Uterus (tissue), 2 donors: Measurements from ENCODE around the gene SUDS3.

ENCODE experiments used
- POLR2A ChIP-seq, 2 donors: fragments of 450-650 bp; IDR thresholded peaks; one replicate each; pipeline ENCODE4 v1.6.1; 2016; ENCODE audit warnings: antibody characterized with exemption in 2 of 2, mild to moderate bottlenecking in 1 of 2, moderate library complexity in 1 of 2
- TF ChIP-seq, protein P1 (sequence below), 4 experiments: fragments of 200-600 bp in 2 of 4; fragments of 450-650 bp in 2 of 4; sonication (generic) in 2 of 4; IDR thresholded peaks; one replicate each; pipeline ENCODE4 v1.5.1; 2016 to 2019; ENCODE audit warnings: antibody characterized with exemption in 4 of 4, mild to moderate bottlenecking in 2 of 4, moderate library complexity in 1 of 4

GRCh38 chr12:118397708-118398440 lies 21.5 kb downstream of the SUDS3 start:
- TF ChIP-seq, protein P1, sequence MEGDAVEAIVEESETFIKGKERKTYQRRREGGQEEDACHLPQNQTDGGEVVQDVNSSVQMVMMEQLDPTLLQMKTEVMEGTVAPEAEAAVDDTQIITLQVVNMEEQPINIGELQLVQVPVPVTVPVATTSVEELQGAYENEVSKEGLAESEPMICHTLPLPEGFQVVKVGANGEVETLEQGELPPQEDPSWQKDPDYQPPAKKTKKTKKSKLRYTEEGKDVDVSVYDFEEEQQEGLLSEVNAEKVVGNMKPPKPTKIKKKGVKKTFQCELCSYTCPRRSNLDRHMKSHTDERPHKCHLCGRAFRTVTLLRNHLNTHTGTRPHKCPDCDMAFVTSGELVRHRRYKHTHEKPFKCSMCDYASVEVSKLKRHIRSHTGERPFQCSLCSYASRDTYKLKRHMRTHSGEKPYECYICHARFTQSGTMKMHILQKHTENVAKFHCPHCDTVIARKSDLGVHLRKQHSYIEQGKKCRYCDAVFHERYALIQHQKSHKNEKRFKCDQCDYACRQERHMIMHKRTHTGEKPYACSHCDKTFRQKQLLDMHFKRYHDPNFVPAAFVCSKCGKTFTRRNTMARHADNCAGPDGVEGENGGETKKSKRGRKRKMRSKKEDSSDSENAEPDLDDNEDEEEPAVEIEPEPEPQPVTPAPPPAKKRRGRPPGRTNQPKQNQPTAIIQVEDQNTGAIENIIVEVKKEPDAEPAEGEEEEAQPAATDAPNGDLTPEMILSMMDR (IDR thresholded peaks at IDR 0.05), result no peak
- TF ChIP-seq POLR2A (IDR thresholded peaks at IDR 0.05), result no peak
